ENCODE data around the gene COMMD8. TPM values are rescaled to one million over a fixed set of nuclear protein-coding genes. Genes with fewer than 3 reads are reported as not detected.

Gene COMMD8
- total RNA-seq, 4 donors from 2014 or later, result 11.6 to 25.2 (median 17.2) TPM

- Histone ChIP-seq H3K4me1 (no peaks in the 10 kb centered on the region), H3K4me3 (no peak overlapping the region), H3K36me3 (no peaks in the 10 kb centered on the region), H3K9me3 (no peaks in the 10 kb centered on the region), H3K27me3 (no peaks in the 10 kb centered on the region), H3K27ac (no peak overlapping the region)
- TF ChIP-seq CTCF (IDR thresholded peaks at IDR 0.05), result no peak
- no peak for TF ChIP-seq POLR2A (IDR thresholded peaks at IDR 0.05)
- no peak for TF ChIP-seq POLR2AphosphoS5 (IDR thresholded peaks at IDR 0.05)
- TF ChIP-seq EP300 (IDR thresholded peaks at IDR 0.05), result no peak
- 89 to 91% methylated on average over 1 of the region's 1 CpG for WGBS, 2 donors (ENCODE audit: low coverage in 1 of 2)
- no peak for ATAC-seq
These were observed 11.9 kb upstream of the COMMD8 start for GRCh38 chr4:47475411-47475810.

GRCh38 chr4:47474799-47475198 is 11.3 kb upstream of the COMMD8 start:
- WGBS, 2 donors (ENCODE audit: low coverage in 1 of 2), result 69 to 81% methylated on average over 4 of the region's 4 CpGs
- TF ChIP-seq EP300 (IDR thresholded peaks at IDR 0.05), result no peak
- TF ChIP-seq POLR2AphosphoS5 (IDR thresholded peaks at IDR 0.05), result no peak
- TF ChIP-seq CTCF (IDR thresholded peaks at IDR 0.05), result no peak
- TF ChIP-seq POLR2A (IDR thresholded peaks at IDR 0.05), result no peak
- H3K9me3 ChIP-seq, result no peaks in the 10 kb centered on the region

GRCh38 chr4:47473141-47473750 is 9.7 kb upstream of the COMMD8 start:
- Histone ChIP-seq H3K9me3 (no peaks in the 10 kb centered on the region), H3K27ac (no peak overlapping the region), H3K4me1 (no peaks in the 10 kb centered on the region), H3K4me3 (no peak overlapping the region), H3K36me3 (no peaks in the 10 kb centered on the region), H3K27me3 (no peaks in the 10 kb centered on the region)
- no peak for TF ChIP-seq POLR2A (IDR thresholded peaks at IDR 0.05)
- no peak for TF ChIP-seq POLR2AphosphoS5 (IDR thresholded peaks at IDR 0.05)
- TF ChIP-seq EP300 (IDR thresholded peaks at IDR 0.05), result no peak
- TF ChIP-seq CTCF (IDR thresholded peaks at IDR 0.05), result no peak
- ATAC-seq, result no peak
- 84% methylated on average over 3 of the region's 3 CpGs for WGBS, 2 donors (ENCODE audit: low coverage in 1 of 2)

More at GRCh38 chr4:47474799-47475198, 11.3 kb upstream of the COMMD8 start:
- ATAC-seq, result no peak
- Histone ChIP-seq H3K27ac (no peak overlapping the region), H3K36me3 (no peaks in the 10 kb centered on the region), H3K4me3 (no peak overlapping the region), H3K4me1 (no peaks in the 10 kb centered on the region), H3K27me3 (no peaks in the 10 kb centered on the region)

- 87 to 92% methylated on average over 2 of the region's 2 CpGs for WGBS, 2 donors (ENCODE audit: low coverage in 1 of 2)
- H3K36me3 ChIP-seq, result no peaks in the 10 kb centered on the region
- ATAC-seq, result no peak
- H3K4me3 ChIP-seq, result no peak overlapping the region
- TF ChIP-seq POLR2A (IDR thresholded peaks at IDR 0.05) (no peak), POLR2AphosphoS5 (IDR thresholded peaks at IDR 0.05) (no peak), CTCF (IDR thresholded peaks at IDR 0.05) (no peak), EP300 (IDR thresholded peaks at IDR 0.05) (no peak)
- no peak overlapping the region for H3K27ac ChIP-seq
- H3K4me1 ChIP-seq, result no peaks in the 10 kb centered on the region
- no peaks in the 10 kb centered on the region for H3K27me3 ChIP-seq
- no peaks in the 10 kb centered on the region for H3K9me3 ChIP-seq
These were observed 8.1 kb upstream of the COMMD8 start for GRCh38 chr4:47471591-47471990.

DNA sequence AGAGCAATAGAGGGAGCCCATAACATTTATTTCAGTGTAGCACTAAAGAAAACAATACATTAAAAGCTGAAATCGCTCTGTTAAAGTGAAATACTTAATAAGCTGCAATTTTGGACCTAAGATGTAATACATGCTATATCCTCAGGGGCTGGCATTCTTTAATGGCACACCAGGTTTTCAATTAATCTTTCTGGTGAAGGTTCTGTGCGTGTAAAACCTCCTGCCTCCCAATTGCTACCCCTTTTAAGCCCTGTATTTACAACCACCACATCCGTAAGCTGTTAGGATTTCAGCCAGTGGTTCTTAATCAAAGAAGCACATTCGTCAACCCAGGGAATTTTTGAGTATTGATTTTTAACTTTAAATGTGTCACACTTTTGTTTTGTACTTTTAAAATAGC is 7.6 kb upstream of the COMMD8 start:
- TF ChIP-seq CTCF (IDR thresholded peaks at IDR 0.05), result no peak
- no peak for TF ChIP-seq POLR2A (IDR thresholded peaks at IDR 0.05)
- no peak for TF ChIP-seq POLR2AphosphoS5 (IDR thresholded peaks at IDR 0.05)
- no peak for TF ChIP-seq EP300 (IDR thresholded peaks at IDR 0.05)
- Histone ChIP-seq H3K4me1 (no peaks in the 10 kb centered on the region), H3K27me3 (no peaks in the 10 kb centered on the region), H3K36me3 (no peaks in the 10 kb centered on the region), H3K9me3 (no peaks in the 10 kb centered on the region), H3K4me3 (no peak overlapping the region), H3K27ac (no peak overlapping the region)
- 56 to 61% methylated on average over 4 of the region's 4 CpGs for WGBS, 2 donors (ENCODE audit: low coverage in 1 of 2)
- ATAC-seq, result no peak
